Mucosa of descending colon (tissue), 3 donors: ENCODE measurements around the gene MS4A6E. TPM values are rescaled to one million over a fixed set of nuclear protein-coding genes. Genes with fewer than 3 reads are reported as not detected.
"Not testable (repeated sequence)": the region's sequence is repeated elsewhere in the genome, so short reads cannot be mapped to it uniquely, and the experiment has no call there.

ENCODE experiments used
- ATAC-seq: fragments of 200-7000 bp; cut with Tn5 transposase; one replicate; pipeline ENCODE4 v1.9.1; 2020; ENCODE audit warnings: mild to moderate bottlenecking, moderate library complexity
- DNase-seq, 3 donors: peaks; one replicate each; pipeline ENCODE4 v3.0.0-alpha.2; 2020
- H3K36me3 ChIP-seq: fragments of 200-600 bp; one replicate; pipeline ENCODE4 v1.8.0; 2021; ENCODE audit warnings: low read depth, mild to moderate bottlenecking
- H3K4me1 ChIP-seq: fragments of 200-600 bp; one replicate; pipeline ENCODE4 v1.8.0; 2021; ENCODE audit warnings: low read depth, mild to moderate bottlenecking
- H3K4me3 ChIP-seq: fragments of 200-600 bp; one replicate; pipeline ENCODE4 v1.8.0; 2021; ENCODE audit warnings: mild to moderate bottlenecking
- H3K9me3 ChIP-seq: fragments of 200-600 bp; one replicate; pipeline ENCODE4 v1.8.0; 2021; ENCODE audit warnings: mild to moderate bottlenecking
- CTCF ChIP-seq: fragments of 200-600 bp; IDR thresholded peaks from one replicate; pipeline ENCODE4 v1.8.0; 2022; ENCODE audit warnings: antibody characterized with exemption, mild to moderate bottlenecking
- intact Hi-C, 2 donors: fragments of 100-400 bp; cut with DNase I in 1 of 2; cut with micrococcal nuclease in 1 of 2; formaldehyde crosslinking; loops; one replicate each; pipeline versions ENCODE4 v1.11.0 to v1.11.1; 2022; cut with DNase I, micrococcal nuclease
- total RNA-seq, 3 donors: library from RNA; stranded (reverse); fragmentation: NEBNext Ultra II Directional in 2 of 3; extraction: Animal tissue kit (Norgen Biotek cat#: 25700) in 2 of 3; gene quantifications; one replicate each; pipeline versions ENCODE4 v1.2.1 to v1.2.4, GENCODE V29; 2021 to 2023
- donor health status: DM: no; HTN: no; CAD: no; lungs with moderate emphysema.
- donor health status: DM: no; HTN: no; CAD: no.
- donor health status: DM: no; HTN: yes; CAD: no.

Gene MS4A6E
- total RNA-seq, 3 donors from 2014 or later: not detected

- intact Hi-C loops: loop anchor here in 1 of 2 donors (2.0 kb wide), 1 partner anchor 255 kb away; no protein-coding TSS in a partner anchor
- peak; percentile 94 for ATAC-seq
- H3K4me1 ChIP-seq: peaks cover 2% of the 10 kb centered on the region
- H3K9me3 ChIP-seq: peaks cover 10% of the 10 kb centered on the region
- no peak overlapping the region for H3K4me3 ChIP-seq
- no peaks in the 10 kb centered on the region for H3K36me3 ChIP-seq
- TF ChIP-seq CTCF: peak; percentile 51
- peak in 1 of 3 donors; percentile 83 for DNase-seq
These were observed 36.8 kb downstream of the MS4A6E start for GRCh38 chr11:60363542-60364470.

- H3K4me1 ChIP-seq, H3K36me3 ChIP-seq, H3K4me3 ChIP-seq, intact Hi-C loops, DNase-seq, H3K9me3 ChIP-seq, ATAC-seq: not testable (repeated sequence)
These were observed 39.3 kb downstream of the MS4A6E start for GRCh38 chr11:60366262-60366904.

- Histone ChIP-seq H3K4me3 (no peak overlapping the region), H3K4me1 (peaks cover 2% of the 10 kb centered on the region), H3K9me3 (no peaks in the 10 kb centered on the region), H3K36me3 (no peaks in the 10 kb centered on the region)
- intact Hi-C loops: no loop called here
- ATAC-seq: no peak
- no peak for DNase-seq
- TF ChIP-seq CTCF: no peak
These were observed 40.0 kb downstream of the MS4A6E start for GRCh38 chr11:60367009-60367408.

GRCh38 chr11:60367896-60368295 lies 40.8 kb downstream of the MS4A6E start:
- Histone ChIP-seq H3K36me3 (no peaks in the 10 kb centered on the region), H3K9me3 (no peaks in the 10 kb centered on the region), H3K4me3 (no peak overlapping the region), H3K4me1 (peaks cover 2% of the 10 kb centered on the region)
- ATAC-seq: no peak
- DNase-seq: peak in 1 of 3 donors; percentile 45
- intact Hi-C loops: no loop called here
- no peak for TF ChIP-seq CTCF

GRCh38 chr11:60370252-60370810 lies 43.3 kb downstream of the MS4A6E start:
- DNase-seq: no peak
- intact Hi-C loops: no loop called here

More at GRCh38 chr11:60370252-60370810, 43.3 kb downstream of the MS4A6E start:
- no peaks in the 10 kb centered on the region for H3K36me3 ChIP-seq
- no peak for TF ChIP-seq CTCF
- no peak for ATAC-seq
- H3K4me1 ChIP-seq: no peaks in the 10 kb centered on the region
- no peak overlapping the region for H3K4me3 ChIP-seq
- H3K9me3 ChIP-seq: no peaks in the 10 kb centered on the region
